WERI-Rb-1 (cell line): ENCODE data around the gene RAD51B.
A peak's percentile ranks its signal among the peaks of the same experiment; 100 is the strongest.

Experiments used
- DNase-seq: peaks from one replicate; pipeline ENCODE4 v3.0.0-alpha.2; 2020
- H3K27ac ChIP-seq: fragments of 250-450 bp; sonication (Bioruptor Pico); 2 replicates; pipeline ENCODE4 v1.5.1; 2020; ENCODE audit warnings: mild to moderate bottlenecking, moderate library complexity
- H3K27me3 ChIP-seq: fragments of 250-450 bp; sonication (Bioruptor Pico); 2 replicates; pipeline ENCODE4 v1.5.1; 2021; ENCODE audit warnings: mild to moderate bottlenecking, low read depth, moderate library complexity; ENCODE audit not compliant: insufficient read depth, severe bottlenecking
- H3K36me3 ChIP-seq: fragments of 250-450 bp; sonication (Bioruptor Pico); 2 replicates; pipeline ENCODE4 v1.5.1; 2020; ENCODE audit warnings: mild to moderate bottlenecking, moderate library complexity
- H3K4me3 ChIP-seq: 2 replicates; pipeline ENCODE4 v1.5.1; 2011; ENCODE audit warnings: low read depth, mild to moderate bottlenecking, control low read depth, low read length
- H3K9me3 ChIP-seq: fragments of 250-450 bp; sonication (Bioruptor Pico); 2 replicates; pipeline ENCODE4 v1.5.1; 2021; ENCODE audit warnings: mild to moderate bottlenecking, moderate library complexity; ENCODE audit not compliant: severe bottlenecking
- TF ChIP-seq, protein P1 (sequence below): IDR thresholded peaks from 2 replicates; pipeline ENCODE4 v1.5.1; 2011; ENCODE audit warnings: low read depth, mild to moderate bottlenecking, control low read depth, inconsistent platforms, low read length

Gene RAD51B

DNA sequence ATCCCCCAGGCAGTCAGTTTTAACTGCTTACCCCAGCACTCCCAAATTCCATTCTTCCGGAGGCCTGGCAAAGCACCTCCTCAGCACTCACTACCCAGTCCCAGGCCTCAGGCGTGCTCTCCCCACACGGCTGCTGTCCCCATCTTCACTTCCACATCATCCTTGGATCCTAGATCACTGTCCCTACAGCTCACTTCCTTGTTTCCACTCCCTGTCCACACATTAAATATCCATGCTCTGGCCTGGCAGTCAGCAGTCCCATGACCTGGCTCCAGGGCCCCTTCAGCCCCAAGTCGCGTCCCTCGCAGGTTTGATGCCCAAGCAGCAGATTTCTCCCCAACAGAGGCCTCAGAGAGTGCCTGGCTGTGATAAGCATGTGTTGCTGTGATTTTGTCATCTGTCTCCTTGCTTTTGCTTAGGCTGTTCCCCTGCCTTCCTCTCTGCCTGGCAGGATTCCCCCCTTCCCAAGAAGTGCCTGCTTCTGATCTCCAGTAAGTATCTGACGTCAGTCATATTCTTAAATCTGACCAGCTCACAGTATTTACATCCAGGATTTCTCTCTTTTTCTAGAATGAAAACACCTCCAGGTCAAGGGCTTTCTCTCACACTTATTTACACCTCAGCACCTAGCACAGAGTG lies 731.6 kb downstream of the RAD51B start:
- no peaks in the 10 kb centered on the region for H3K36me3 ChIP-seq
- H3K27ac ChIP-seq = no peak overlapping the region
- H3K4me3 ChIP-seq = no peak overlapping the region
- no peaks in the 10 kb centered on the region for H3K9me3 ChIP-seq
- no peaks in the 10 kb centered on the region for H3K27me3 ChIP-seq
- DNase-seq = no peak
- TF ChIP-seq, protein P1, sequence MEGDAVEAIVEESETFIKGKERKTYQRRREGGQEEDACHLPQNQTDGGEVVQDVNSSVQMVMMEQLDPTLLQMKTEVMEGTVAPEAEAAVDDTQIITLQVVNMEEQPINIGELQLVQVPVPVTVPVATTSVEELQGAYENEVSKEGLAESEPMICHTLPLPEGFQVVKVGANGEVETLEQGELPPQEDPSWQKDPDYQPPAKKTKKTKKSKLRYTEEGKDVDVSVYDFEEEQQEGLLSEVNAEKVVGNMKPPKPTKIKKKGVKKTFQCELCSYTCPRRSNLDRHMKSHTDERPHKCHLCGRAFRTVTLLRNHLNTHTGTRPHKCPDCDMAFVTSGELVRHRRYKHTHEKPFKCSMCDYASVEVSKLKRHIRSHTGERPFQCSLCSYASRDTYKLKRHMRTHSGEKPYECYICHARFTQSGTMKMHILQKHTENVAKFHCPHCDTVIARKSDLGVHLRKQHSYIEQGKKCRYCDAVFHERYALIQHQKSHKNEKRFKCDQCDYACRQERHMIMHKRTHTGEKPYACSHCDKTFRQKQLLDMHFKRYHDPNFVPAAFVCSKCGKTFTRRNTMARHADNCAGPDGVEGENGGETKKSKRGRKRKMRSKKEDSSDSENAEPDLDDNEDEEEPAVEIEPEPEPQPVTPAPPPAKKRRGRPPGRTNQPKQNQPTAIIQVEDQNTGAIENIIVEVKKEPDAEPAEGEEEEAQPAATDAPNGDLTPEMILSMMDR = no peak

DNA sequence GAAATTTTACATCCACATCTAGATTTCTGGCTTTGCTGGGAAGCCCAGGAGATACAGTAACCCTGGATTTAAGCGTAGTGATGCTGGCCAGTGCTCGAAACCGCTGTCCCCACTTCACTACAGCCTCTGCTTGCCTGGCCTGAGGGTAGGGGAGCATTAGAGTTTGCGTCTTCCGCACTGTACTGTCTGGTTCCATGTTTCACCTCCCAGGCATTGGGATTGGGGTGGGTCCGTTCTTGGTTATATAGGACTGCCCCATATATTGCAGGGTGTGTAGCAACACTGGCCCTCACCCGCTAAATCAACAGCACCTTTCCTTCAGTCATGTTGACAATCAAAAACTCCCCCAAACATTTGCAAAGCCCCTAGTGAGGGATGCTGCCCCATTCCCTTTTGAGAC lies 732.5 kb downstream of the RAD51B start:
- Histone ChIP-seq H3K27me3 (no peaks in the 10 kb centered on the region), H3K36me3 (no peaks in the 10 kb centered on the region), H3K9me3 (no peaks in the 10 kb centered on the region), H3K27ac (no peak overlapping the region), H3K4me3 (no peak overlapping the region)
- TF ChIP-seq, protein P1 = no peak
- no peak for DNase-seq

DNA sequence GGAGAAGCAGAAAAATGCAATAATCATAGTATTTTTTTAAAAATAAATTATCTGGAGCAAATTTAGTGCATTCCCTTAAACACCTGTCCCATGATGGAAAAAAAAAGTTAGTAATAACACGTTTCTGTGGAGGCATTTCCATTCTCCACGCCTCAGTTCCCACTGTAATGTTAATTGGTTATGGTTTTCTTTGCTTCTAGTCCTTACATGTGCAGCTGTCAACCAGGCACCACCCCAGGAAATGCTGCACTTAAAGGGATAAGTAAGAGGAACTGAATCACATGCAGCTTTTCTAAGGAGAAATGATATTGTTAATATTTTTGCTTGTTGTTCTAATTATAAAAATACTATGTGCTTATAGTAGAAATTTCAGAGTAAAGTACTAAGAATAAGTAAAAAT lies 733.0 kb downstream of the RAD51B start:
- Histone ChIP-seq H3K27ac (no peak overlapping the region; the same call in 1 of the 2 replicates), H3K4me3 (no peak overlapping the region), H3K36me3 (no peaks in the 10 kb centered on the region), H3K9me3 (no peaks in the 10 kb centered on the region), H3K27me3 (no peaks in the 10 kb centered on the region)
- TF ChIP-seq, protein P1 = no peak
- no peak for DNase-seq

DNA sequence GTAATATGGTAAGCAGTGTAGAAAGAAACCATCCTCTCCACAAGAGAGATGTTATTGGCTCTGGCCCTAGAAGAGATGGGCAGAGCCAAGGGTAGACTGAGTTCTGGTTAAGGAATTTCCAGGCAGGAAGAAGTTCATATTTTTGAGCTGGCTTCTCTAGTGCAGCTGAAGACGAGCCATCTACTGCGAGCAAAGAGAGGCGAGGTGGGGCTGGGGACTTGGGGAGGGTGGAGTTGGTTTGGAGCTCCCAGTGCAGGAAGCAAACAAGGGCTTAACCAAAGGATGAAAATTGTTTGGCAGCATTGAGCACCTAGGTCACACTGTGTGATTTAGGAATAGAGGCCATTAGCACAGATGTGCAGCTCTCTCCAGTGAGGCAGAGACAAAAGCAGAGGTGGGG lies 733.7 kb downstream of the RAD51B start:
- Histone ChIP-seq H3K27ac (no peak overlapping the region), H3K36me3 (no peaks in the 10 kb centered on the region), H3K27me3 (no peaks in the 10 kb centered on the region), H3K4me3 (no peak overlapping the region), H3K9me3 (no peaks in the 10 kb centered on the region)
- DNase-seq = no peak
- TF ChIP-seq, protein P1 = no peak

DNA sequence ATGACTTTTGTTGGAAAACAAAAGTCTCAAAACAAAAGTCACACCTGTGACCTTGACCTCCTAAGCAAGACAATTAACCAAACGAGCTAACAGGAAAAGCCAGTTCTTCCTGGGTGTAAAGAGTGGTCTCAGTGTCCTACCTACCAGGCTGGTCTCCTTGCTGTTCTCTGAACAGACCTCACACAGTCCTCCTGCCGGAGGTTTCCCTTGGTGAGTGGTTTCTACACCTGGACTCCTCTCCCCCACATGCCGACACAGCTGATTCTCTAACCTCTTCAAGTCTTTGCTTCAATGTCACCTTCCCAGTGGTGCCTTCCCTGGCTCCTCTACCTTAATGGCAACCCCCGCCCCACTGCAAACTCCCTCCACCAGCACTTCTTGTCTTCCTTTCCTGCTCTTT lies 734.7 kb downstream of the RAD51B start:
- TF ChIP-seq, protein P1 = no peak
- Histone ChIP-seq H3K4me3 (no peak overlapping the region), H3K27me3 (no peaks in the 10 kb centered on the region), H3K9me3 (peaks cover 2% of the 10 kb centered on the region), H3K36me3 (no peaks in the 10 kb centered on the region), H3K27ac (no peak overlapping the region)
- DNase-seq = no peak

DNA sequence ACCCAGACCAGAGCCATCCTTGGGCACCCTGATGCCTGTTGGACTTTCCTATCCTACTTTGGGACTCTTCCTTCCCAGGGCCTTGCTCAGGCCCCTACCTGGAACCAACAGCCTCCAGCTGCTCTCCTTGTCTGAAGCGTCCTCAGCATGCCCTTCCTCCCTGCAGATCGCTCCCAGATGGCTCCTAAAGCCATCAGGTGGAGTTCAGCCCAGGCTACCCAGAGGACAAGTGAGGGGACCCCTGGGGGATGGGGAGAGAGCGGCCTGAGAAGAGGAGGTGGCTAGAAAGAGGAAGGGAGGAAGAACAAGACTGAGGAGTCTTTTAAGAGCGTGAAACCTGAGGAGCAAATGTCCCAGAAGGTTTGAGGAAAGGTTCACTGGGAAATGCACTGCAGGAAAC lies 736.7 kb downstream of the RAD51B start:
- Histone ChIP-seq H3K9me3 (peaks cover 2% of the 10 kb centered on the region), H3K4me3 (no peak overlapping the region), H3K36me3 (no peaks in the 10 kb centered on the region), H3K27ac (peak overlapping the region; percentile 28), H3K27me3 (no peaks in the 10 kb centered on the region)
- TF ChIP-seq, protein P1 = peak; percentile 56
- peak; percentile 86 for DNase-seq
